NCI-H128 (cell line): ENCODE measurements around the gene SYT12.
"Not testable (repeated sequence)": the region's sequence is repeated elsewhere in the genome, so short reads cannot be mapped to it uniquely, and the experiment has no call there.

Source experiments
- DNase-seq: peaks from one replicate; lab custom pipeline; 2025; ENCODE audit not compliant: unreplicated experiment; lab: John Stamatoyannopoulos, UW

SYT12 gene

GRCh38 chr11:67022961-67023956 lies at the start of gene SYT12:
TSS of gene SYT12 (plus strand) at chr11:67023134. CDS start at chr11:67030145, 7,011 bp downstream.
- no peak for DNase-seq

GRCh38 chr11:66973956-66974580 lies 48.9 kb upstream of the SYT12 start:
- DNase-seq: no peak

GRCh38 chr11:66974724-66975404 lies 48.1 kb upstream of the SYT12 start, which contains the start of gene C11orf86:
TSS of gene C11orf86 (plus strand) at chr11:66975304. CDS start at chr11:66975363, 59 bp downstream.
- no peak for DNase-seq

- DNase-seq: no peak
Observed at GRCh38 chr11:66975405-66976027, 47.4 kb upstream of the SYT12 start.

- DNase-seq: no peak
Observed at GRCh38 chr11:66976028-66976467, 46.9 kb upstream of the SYT12 start.

GRCh38 chr11:66976925-66977324 lies 46.0 kb upstream of the SYT12 start:
- no peak for DNase-seq

- DNase-seq: no peak
Observed at GRCh38 chr11:66978229-66978628, 44.7 kb upstream of the SYT12 start.

GRCh38 chr11:66978717-66979116 lies 44.2 kb upstream of the SYT12 start:
- no peak for DNase-seq

- no peak for DNase-seq
Observed at GRCh38 chr11:66979336-66979980, 43.5 kb upstream of the SYT12 start.

GRCh38 chr11:66981976-66982578 lies 40.9 kb upstream of the SYT12 start:
- peak; percentile 46 for DNase-seq

GRCh38 chr11:66983275-66983924 lies 39.5 kb upstream of the SYT12 start:
- DNase-seq: no peak

GRCh38 chr11:66985508-66986177 lies 37.3 kb upstream of the SYT12 start:
- DNase-seq: no peak

- no peak for DNase-seq
Observed at GRCh38 chr11:66986178-66986545, 36.8 kb upstream of the SYT12 start.

GRCh38 chr11:66987158-66987620 lies 35.7 kb upstream of the SYT12 start:
- DNase-seq: no peak

- no peak for DNase-seq
Observed at GRCh38 chr11:66987924-66988637, 34.9 kb upstream of the SYT12 start.

- DNase-seq: not testable (repeated sequence)
Observed at GRCh38 chr11:66988741-66989140, 34.2 kb upstream of the SYT12 start.

- DNase-seq: not testable (repeated sequence)
Observed at GRCh38 chr11:66989360-66989759, 33.6 kb upstream of the SYT12 start.

GRCh38 chr11:66992041-66992440 lies 30.9 kb upstream of the SYT12 start:
- no peak for DNase-seq
